ENCODE data around the gene UNC45B. TPM values are rescaled to one million over a fixed set of nuclear protein-coding genes. Genes with fewer than 3 reads are reported as not detected.

Gene UNC45B
- total and polyA plus RNA-seq, 3 donors from 2014 or later, result 0.68 to 2.2 (median 1.1) TPM

DNA sequence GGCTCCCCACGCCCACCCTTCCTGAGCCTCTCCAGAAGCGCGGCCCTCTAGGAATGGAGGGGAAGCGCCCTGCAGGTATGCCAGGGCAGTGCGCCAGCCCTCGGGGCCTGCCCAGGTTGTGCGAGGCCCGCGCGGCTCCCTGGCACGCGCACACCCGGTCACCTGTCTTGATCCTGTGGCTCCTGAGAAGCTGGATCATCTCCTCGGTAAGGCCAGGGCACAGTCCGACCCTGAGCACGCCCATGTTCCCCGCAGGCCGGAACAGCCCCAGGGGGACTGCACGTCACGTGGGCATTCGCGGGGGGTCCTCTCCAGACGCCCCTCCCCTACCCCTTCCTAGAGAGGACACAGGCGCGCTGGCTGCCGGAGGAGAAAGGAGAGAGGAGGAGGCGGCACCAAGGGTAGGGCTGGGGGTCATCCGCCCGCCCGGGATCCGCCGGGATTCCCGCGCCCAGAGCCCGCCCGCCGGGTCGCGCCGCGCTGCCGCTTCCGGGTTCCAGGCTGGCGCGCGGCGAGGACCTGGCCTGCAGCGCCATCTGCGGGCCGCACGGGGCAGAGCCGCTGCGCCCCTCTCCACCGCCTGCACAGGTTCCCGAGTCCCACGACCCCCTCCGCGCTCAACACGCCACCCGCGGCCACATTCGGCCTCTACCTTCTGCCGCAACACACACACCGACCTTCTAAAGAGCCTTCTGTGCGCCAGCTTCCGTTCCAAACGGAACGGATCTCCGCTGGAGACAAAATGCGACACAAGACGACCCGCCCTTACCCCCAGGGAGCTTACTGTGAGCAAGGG, 28.0 kb upstream of the UNC45B start, which contains the start of gene RAD51D:
TSS of gene RAD51D (minus strand) at position 491 of the 796 bp plus-strand sequence. CDS start at position 244, 247 bp downstream.
- Histone ChIP-seq H3K4me1 (peaks cover 4% of the 10 kb centered on the region), H3K27me3 (no peaks in the 10 kb centered on the region), H3K9me3 (no peaks in the 10 kb centered on the region), H3K4me3 (peak within 1 kb of the TSS; percentile 71 to 90), H3K27ac (peak within 1 kb of the TSS; percentile 33 to 50), H3K36me3 (ENCODE audit: low read depth, missing control alignments) (no peaks in the 10 kb centered on the region)
- DNase-seq, result peak; percentile 78
- 0 to 1% methylated on average over 14 to 72 of the region's 72 CpGs for WGBS, 2 donors
- intact Hi-C loops (cut with DNase I; ENCODE audit: low total_unique reads), result no loop called here
- no peak for TF ChIP-seq POLR2A (IDR thresholded peaks at IDR 0.05)
- TF ChIP-seq, protein P1, sequence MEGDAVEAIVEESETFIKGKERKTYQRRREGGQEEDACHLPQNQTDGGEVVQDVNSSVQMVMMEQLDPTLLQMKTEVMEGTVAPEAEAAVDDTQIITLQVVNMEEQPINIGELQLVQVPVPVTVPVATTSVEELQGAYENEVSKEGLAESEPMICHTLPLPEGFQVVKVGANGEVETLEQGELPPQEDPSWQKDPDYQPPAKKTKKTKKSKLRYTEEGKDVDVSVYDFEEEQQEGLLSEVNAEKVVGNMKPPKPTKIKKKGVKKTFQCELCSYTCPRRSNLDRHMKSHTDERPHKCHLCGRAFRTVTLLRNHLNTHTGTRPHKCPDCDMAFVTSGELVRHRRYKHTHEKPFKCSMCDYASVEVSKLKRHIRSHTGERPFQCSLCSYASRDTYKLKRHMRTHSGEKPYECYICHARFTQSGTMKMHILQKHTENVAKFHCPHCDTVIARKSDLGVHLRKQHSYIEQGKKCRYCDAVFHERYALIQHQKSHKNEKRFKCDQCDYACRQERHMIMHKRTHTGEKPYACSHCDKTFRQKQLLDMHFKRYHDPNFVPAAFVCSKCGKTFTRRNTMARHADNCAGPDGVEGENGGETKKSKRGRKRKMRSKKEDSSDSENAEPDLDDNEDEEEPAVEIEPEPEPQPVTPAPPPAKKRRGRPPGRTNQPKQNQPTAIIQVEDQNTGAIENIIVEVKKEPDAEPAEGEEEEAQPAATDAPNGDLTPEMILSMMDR (IDR thresholded peaks at IDR 0.05), result peak; percentile 84 to 98 (median 91)

DNA sequence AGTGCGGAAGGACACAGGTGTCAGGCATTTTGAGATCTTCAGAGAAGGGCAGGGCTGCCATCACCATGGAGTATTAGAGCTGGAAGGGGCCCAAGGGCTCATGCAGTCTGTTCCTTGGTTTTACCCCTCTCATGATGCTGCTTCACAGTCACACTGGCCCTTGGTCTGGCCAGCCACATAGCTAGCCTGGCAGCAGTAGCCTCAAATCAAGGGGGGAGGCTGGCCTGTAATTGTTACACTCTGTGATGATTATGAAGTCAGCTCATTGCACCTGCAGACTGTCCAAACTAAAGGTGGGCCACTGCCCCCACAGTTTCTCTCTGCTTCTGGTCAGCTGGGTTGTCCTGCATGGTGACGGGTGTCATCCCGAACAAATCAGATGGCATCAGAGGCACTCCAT, 26.3 kb upstream of the UNC45B start, which contains the start of gene FNDC8:
TSS of gene FNDC8 (plus strand) at position 301 of the 400 bp plus-strand sequence. CDS start at position 380, 79 bp downstream.
- TF ChIP-seq, protein P1 (IDR thresholded peaks at IDR 0.05), result no peak
- TF ChIP-seq POLR2A (IDR thresholded peaks at IDR 0.05), result no peak

DNA sequence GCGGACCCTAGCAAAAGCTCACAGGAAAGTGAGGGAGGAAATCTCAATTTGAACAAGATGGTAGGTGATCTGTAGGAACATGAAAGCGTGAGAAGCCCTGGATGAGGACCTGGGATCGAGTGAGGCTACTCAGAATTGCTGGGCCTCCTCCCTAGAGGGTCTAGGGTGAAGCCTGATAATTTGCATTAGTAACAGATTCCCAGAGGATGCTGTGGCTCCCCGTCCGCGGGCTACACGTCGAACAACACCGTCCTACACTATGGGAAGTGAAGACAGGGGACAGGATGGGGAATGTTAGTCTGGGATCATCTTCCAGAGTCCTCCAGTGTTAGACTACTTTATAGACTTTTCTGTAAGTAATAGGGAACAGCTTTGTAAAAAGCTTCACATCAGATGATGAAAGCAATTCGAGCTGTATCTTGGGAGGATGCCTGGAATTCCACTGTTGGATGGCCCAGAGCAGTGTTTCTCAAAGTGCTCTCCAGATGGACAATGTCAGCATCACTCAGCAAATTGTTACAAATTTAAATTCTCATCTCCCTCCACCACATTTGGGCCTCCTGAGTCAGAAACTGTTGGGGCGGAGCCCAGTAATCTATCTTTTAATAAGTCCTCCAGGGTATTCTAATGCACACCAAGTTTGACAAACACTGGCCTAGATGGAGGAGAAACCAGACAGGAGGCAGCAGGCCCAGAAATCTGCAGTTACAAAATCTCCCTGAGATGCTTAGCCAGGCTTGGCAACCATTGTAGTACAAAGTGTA, 19.7 kb upstream of the UNC45B start:
- 81 to 87% methylated on average over 11 of the region's 11 CpGs for WGBS, 2 donors
- no peaks in the 10 kb centered on the region for H3K4me1 ChIP-seq
- H3K36me3 ChIP-seq (ENCODE audit: low read depth, missing control alignments), result no peaks in the 10 kb centered on the region
- intact Hi-C loops (cut with DNase I; ENCODE audit: low total_unique reads), result no loop called here
- H3K4me3 ChIP-seq, result no peak overlapping the region
- no peak overlapping the region for H3K27ac ChIP-seq
- TF ChIP-seq, protein P1 (IDR thresholded peaks at IDR 0.05), result no peak
- no peak for TF ChIP-seq POLR2A (IDR thresholded peaks at IDR 0.05)
- H3K27me3 ChIP-seq, result no peaks in the 10 kb centered on the region
- no peaks in the 10 kb centered on the region for H3K9me3 ChIP-seq
- DNase-seq, result no peak

More for the DNA sequence above, 26.3 kb upstream of the UNC45B start, which contains the start of gene FNDC8:
- Histone ChIP-seq H3K36me3 (ENCODE audit: low read depth, missing control alignments) (no peaks in the 10 kb centered on the region), H3K4me1 (peaks cover 4% of the 10 kb centered on the region), H3K27ac (no peak within 1 kb of the TSS), H3K9me3 (no peaks in the 10 kb centered on the region), H3K4me3 (peak within 1 kb of the TSS in 1 of 2 donors; percentile 71), H3K27me3 (no peaks in the 10 kb centered on the region)
- 84 to 88% methylated on average over 2 to 3 of the region's 3 CpGs for WGBS, 2 donors
- no peak for DNase-seq
- intact Hi-C loops (cut with DNase I; ENCODE audit: low total_unique reads), result no loop called here

DNA sequence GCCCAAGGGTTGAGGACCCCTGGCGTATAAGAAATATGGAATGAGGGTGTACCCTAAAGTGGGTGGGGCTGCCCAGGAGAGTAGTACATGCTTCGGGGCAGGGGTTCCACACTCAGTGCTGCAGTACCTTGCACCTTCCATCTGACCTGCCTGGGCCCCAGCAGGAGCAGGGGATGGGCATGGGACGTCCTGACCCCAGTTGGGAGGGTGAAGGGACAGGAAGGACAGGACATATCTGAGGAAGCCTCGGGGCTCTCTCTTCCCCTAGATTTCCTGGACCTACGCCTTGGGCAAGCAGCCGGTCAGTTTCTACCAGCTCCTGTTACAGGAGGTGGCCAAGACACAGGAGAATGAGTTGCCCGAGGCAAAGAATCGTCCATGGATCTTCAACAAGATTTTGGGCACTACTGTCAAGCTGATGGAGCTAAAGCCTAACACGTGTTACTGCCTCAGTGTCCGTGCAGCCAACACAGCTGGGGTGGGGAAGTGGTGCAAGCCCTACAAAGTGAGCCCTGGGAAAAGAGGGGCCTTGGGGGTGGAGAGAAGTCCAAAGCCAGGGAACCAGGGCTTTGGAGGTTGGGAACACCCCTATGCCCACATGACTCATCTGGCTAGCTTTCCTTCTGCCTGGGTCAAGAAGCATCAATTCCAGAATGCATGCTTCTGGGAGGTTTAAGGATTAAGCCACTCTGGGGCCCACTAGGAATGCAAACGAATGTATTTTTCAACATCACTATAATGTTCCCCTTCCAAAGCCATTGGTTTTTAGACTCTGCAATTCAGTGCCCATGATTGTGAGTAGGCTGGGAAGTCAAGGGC, 18.3 kb upstream of the UNC45B start:
- H3K4me1 ChIP-seq, result no peaks in the 10 kb centered on the region
- 84 to 90% methylated on average over 10 to 11 of the region's 11 CpGs for WGBS, 2 donors
- intact Hi-C loops (cut with DNase I; ENCODE audit: low total_unique reads), result no loop called here
- H3K9me3 ChIP-seq, result no peaks in the 10 kb centered on the region
- no peaks in the 10 kb centered on the region for H3K27me3 ChIP-seq
- no peak overlapping the region for H3K4me3 ChIP-seq
- no peaks in the 10 kb centered on the region for H3K36me3 ChIP-seq (ENCODE audit: low read depth, missing control alignments)
- H3K27ac ChIP-seq, result no peak overlapping the region
- TF ChIP-seq, protein P1 (IDR thresholded peaks at IDR 0.05), result no peak
- no peak for TF ChIP-seq POLR2A (IDR thresholded peaks at IDR 0.05)
- DNase-seq, result no peak

All from testis (tissue), 3 donors.